Measurements from ENCODE around the gene NTRK2.

GRCh38 chr9:85025638-85026037, 356.1 kb downstream of the NTRK2 start:
- TF ChIP-seq, protein P1, sequence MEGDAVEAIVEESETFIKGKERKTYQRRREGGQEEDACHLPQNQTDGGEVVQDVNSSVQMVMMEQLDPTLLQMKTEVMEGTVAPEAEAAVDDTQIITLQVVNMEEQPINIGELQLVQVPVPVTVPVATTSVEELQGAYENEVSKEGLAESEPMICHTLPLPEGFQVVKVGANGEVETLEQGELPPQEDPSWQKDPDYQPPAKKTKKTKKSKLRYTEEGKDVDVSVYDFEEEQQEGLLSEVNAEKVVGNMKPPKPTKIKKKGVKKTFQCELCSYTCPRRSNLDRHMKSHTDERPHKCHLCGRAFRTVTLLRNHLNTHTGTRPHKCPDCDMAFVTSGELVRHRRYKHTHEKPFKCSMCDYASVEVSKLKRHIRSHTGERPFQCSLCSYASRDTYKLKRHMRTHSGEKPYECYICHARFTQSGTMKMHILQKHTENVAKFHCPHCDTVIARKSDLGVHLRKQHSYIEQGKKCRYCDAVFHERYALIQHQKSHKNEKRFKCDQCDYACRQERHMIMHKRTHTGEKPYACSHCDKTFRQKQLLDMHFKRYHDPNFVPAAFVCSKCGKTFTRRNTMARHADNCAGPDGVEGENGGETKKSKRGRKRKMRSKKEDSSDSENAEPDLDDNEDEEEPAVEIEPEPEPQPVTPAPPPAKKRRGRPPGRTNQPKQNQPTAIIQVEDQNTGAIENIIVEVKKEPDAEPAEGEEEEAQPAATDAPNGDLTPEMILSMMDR (IDR thresholded peaks at IDR 0.05; ENCODE audit: low read length), result no peak
- no peak for TF ChIP-seq EZH2 (IDR thresholded peaks at IDR 0.05; ENCODE audit: borderline replicate concordance, low read length)
